ENCODE measurements around the gene LRRC4C. TPM values are rescaled to one million over a fixed set of nuclear protein-coding genes. Genes with fewer than 3 reads are reported as not detected.

LRRC4C gene
- total and polyA plus RNA-seq, 2 donors (not counting 3 experiments of a cell fraction or from before 2014, with no cell fraction given), result not detected

DNA sequence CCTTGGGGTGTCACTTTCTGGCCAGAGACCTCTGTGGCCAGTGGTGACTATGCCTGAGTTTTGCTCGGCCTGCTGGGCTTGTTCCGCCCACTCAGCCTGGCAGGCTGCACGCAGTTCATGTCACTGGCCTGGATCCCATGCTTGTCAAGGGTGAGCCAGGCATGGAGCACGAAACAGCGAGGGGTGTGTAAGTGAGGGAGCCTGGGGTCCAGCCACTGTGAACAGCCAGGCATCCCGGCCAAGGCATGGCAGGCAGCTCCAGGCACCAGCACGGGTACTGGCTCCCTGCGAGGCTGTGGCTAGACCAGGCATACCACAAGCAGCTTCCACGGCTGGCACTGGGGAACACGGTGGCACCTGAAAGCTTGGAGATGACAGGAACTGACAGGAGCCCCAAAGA is 214.3 kb downstream of the LRRC4C start:
- DNase-seq (ENCODE audit: low read depth, low spot score) (no peak), FAIRE-seq (no peak)
- dilution Hi-C loops (cut with MboI; ENCODE audit: extremely low pct_ligation_motif_present, low sequenced_read_pairs) (no loop called here), intact Hi-C loops (cut with micrococcal nuclease) (no loop called here)
- H4K20me1 ChIP-seq (replicated peaks; ENCODE audit: control insufficient read depth, extremely low read depth, insufficient read depth, low read length), result no peaks in the 10 kb centered on the region
- no peaks in the 10 kb centered on the region for H3K36me3 ChIP-seq (ENCODE audit: control insufficient read depth in 2 of 2, extremely low read depth in 1 of 2, insufficient read depth in 2 of 2, low read length in 2 of 2)
- H3K9ac ChIP-seq (replicated peaks; ENCODE audit: extremely low read depth, insufficient read depth, low read length), result no peak overlapping the region
- no peaks in the 10 kb centered on the region for H3K9me1 ChIP-seq (replicated peaks; ENCODE audit: control insufficient read depth, extremely low read depth, insufficient read depth, low read length)
- no peak overlapping the region for H2AFZ ChIP-seq (ENCODE audit: low read depth, low read length)
- BruUV-seq (replicated peaks), result no TSS peak
- H3K4me1 ChIP-seq (ENCODE audit: control insufficient read depth, extremely low read depth, insufficient read depth, low read length), result no peaks in the 10 kb centered on the region
- no peak overlapping the region for H3K4me2 ChIP-seq (ENCODE audit: insufficient read depth, low read length)
- H3K27ac ChIP-seq (ENCODE audit: insufficient read depth, low read depth, low read length), result no peak overlapping the region
- peaks cover 1% of the 10 kb centered on the region for H3K9me3 ChIP-seq (replicated peaks; ENCODE audit: control insufficient read depth, insufficient read depth, low read length)
- H3K79me2 ChIP-seq (ENCODE audit: control insufficient read depth, insufficient read depth, low read length), result no peaks in the 10 kb centered on the region
- H3K27me3 ChIP-seq (ENCODE audit: control insufficient read depth in 2 of 2, insufficient read depth in 2 of 2, low read length in 2 of 2), result no peaks in the 10 kb centered on the region
- H3K4me3 ChIP-seq (replicated peaks in 1 of 3; ENCODE audit: insufficient read depth in 1 of 3, low read depth in 1 of 3, low read length in 3 of 3), result no peak overlapping the region
- CTCF ChIA-PET, result no interaction called here
- TF ChIP-seq JUN (IDR thresholded peaks at IDR 0.05; ENCODE audit: borderline replicate concordance, insufficient read depth, insufficient read length, low read depth) (no peak), MYC (IDR thresholded peaks at IDR 0.05; ENCODE audit: low read depth, low read length) (no peak), GATA2 (IDR thresholded peaks at IDR 0.05; ENCODE audit: insufficient read depth, insufficient read length, low read depth, low read length) (no peak), CTCF (IDR thresholded peaks at IDR 0.05; ENCODE audit: extremely low read depth in 1 of 2, insufficient read depth in 1 of 2, low read depth in 1 of 2, low read length in 2 of 2) (no peak), EZH2 (IDR thresholded peaks at IDR 0.05; ENCODE audit: borderline replicate concordance, low read depth, low read length, severe bottlenecking) (no peak), FOS (IDR thresholded peaks at IDR 0.05; ENCODE audit: borderline replicate concordance, insufficient read depth, low read length) (no peak), POLR2A (IDR thresholded peaks at IDR 0.05; ENCODE audit: low read depth, low read length) (no peak), POLR2AphosphoS5 (IDR thresholded peaks at IDR 0.05; ENCODE audit: insufficient read depth, low read depth, low read length) (no peak)
- TF ChIP-seq, protein P1, sequence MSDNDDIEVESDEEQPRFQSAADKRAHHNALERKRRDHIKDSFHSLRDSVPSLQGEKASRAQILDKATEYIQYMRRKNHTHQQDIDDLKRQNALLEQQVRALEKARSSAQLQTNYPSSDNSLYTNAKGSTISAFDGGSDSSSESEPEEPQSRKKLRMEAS (IDR thresholded peaks at IDR 0.05; ENCODE audit: insufficient read depth, insufficient read length), result no peak
- POLR2A ChIA-PET, result no interaction called here

All from endothelial cell of umbilical vein (primary cell).